GM10248 (cell line): ENCODE data around the gene HRH3.

Experiments
- CTCF ChIA-PET: fragments of 300-600 bp; sonication (Branson Sonifier 250); formaldehyde crosslinking; extraction: SDS; loops from one replicate; lab custom pipeline; 2021; ENCODE audit warnings: antibody characterized with exemption; lab: Yijun Ruan, JAX
- POLR2A ChIA-PET: fragments of 350-650 bp; sonication (Branson Sonifier 250); formaldehyde crosslinking; extraction: SDS; loops from one replicate; lab custom pipeline; 2020; ENCODE audit warnings: antibody characterized with exemption; lab: Yijun Ruan, JAX
- DNase-seq: peaks from one replicate; pipeline ENCODE4 v3.0.0; 2012; ENCODE audit errors: extremely low spot score
- TF ChIP-seq, protein P1 (sequence below): IDR thresholded peaks from 2 replicates; pipeline ENCODE4 v1.5.1; 2012; ENCODE audit warnings: mild to moderate bottlenecking, low read depth; ENCODE audit errors: extremely low read depth, missing control alignments, control extremely low read depth

The HRH3 gene

DNA sequence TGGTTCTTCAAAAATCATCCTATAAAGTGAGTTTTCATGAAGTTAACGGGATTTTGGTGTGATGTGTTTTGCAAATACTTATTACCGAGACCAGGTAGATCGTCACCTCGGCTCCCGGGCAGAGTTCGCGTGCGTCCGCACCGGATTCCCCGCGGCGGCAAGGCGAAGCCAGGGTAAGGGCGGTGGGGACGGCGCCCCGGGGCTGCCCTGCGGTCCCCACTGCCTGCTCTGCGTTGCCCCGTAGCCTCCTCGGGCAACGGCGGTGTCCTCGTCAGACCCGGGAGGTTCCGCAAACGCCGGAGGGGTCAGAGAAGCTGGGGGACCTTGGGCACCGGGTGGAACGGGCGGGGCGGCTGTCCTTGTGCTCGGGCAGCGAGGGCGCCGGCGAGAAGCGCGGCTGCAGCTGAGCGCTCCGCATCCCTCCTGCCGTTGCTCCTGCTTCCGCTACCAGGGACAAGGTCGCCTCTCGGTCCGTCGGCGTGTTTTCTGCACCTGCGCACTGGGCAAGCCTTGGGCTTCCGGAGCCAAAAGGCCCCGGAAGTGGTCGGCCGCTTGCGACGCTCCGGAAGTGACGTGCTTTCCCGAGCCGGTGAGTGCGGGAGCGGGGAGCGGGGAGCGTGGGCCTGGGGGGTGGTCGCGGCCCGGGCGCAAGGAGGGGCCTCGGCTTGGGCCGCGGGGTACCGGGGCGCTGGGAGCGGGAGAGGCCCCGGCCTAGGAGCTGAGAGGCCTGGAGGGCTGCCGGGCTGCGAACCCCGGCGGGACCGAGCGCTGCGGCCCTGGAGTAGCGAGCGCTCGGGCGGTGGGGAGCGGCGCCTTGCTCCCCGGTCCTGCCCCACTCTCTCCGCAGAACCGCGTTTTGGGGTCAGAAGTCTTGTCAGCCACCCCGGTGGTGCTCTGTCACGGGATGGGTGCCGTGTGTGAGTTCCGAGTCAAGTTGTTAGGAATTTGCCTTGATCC lies 37.3 kb downstream of the HRH3 start, which contains the start of gene MTG2:
Gene MTG2 (plus strand): TSS at position 560 of the 957 bp plus-strand sequence. CDS start 10,393 bp downstream, outside the sequence.
- peak; percentile 100 for DNase-seq
- POLR2A ChIA-PET: no interaction called here
- CTCF ChIA-PET: no interaction called here
- TF ChIP-seq, protein P1, sequence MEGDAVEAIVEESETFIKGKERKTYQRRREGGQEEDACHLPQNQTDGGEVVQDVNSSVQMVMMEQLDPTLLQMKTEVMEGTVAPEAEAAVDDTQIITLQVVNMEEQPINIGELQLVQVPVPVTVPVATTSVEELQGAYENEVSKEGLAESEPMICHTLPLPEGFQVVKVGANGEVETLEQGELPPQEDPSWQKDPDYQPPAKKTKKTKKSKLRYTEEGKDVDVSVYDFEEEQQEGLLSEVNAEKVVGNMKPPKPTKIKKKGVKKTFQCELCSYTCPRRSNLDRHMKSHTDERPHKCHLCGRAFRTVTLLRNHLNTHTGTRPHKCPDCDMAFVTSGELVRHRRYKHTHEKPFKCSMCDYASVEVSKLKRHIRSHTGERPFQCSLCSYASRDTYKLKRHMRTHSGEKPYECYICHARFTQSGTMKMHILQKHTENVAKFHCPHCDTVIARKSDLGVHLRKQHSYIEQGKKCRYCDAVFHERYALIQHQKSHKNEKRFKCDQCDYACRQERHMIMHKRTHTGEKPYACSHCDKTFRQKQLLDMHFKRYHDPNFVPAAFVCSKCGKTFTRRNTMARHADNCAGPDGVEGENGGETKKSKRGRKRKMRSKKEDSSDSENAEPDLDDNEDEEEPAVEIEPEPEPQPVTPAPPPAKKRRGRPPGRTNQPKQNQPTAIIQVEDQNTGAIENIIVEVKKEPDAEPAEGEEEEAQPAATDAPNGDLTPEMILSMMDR: no peak

DNA sequence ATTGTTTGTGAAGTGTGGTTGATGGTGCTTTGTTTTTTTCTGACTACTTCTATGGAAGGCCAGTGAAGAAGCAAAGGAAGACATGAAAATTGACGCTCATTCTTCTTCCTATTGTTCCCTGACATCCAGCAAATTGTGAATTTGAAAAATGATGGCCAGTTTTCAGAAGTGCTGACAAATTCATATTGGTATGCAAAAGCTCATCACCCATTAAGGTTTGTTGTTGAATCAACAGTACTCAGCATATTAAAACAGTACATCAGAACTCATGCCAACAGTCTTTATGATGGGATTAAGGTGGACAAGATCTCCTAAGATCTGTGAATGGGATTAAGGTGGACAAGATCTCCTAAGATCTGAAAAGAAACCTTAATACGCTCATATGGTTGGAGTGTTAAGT lies 38.3 kb downstream of the HRH3 start:
- TF ChIP-seq, protein P1: no peak
- POLR2A ChIA-PET: no interaction called here
- CTCF ChIA-PET: no interaction called here
- DNase-seq: no peak

DNA sequence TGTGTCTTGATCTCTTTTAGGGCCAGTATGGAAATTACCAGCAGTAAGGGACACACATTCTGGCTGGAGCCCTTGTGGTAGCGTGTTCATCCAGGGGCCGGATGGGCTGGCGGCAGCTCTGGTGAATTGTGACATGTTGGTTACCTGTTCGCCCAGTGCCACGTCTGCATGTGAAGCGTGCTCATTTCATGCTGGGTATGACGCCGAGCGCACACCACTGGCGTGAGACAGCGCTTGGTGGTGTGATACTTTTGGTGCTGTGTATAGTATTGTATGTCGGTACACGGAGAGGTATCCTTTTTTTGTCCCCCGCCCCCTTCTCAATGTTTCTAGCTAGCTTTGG lies 40.9 kb downstream of the HRH3 start:
- ChIA-PET POLR2A (no interaction called here), CTCF (interaction anchor here (1.0 kb wide), 1 partner anchor 43 kb away, joined by 3 read pairs; no protein-coding TSS in a partner anchor)
- no peak for DNase-seq
- TF ChIP-seq, protein P1: no peak

DNA sequence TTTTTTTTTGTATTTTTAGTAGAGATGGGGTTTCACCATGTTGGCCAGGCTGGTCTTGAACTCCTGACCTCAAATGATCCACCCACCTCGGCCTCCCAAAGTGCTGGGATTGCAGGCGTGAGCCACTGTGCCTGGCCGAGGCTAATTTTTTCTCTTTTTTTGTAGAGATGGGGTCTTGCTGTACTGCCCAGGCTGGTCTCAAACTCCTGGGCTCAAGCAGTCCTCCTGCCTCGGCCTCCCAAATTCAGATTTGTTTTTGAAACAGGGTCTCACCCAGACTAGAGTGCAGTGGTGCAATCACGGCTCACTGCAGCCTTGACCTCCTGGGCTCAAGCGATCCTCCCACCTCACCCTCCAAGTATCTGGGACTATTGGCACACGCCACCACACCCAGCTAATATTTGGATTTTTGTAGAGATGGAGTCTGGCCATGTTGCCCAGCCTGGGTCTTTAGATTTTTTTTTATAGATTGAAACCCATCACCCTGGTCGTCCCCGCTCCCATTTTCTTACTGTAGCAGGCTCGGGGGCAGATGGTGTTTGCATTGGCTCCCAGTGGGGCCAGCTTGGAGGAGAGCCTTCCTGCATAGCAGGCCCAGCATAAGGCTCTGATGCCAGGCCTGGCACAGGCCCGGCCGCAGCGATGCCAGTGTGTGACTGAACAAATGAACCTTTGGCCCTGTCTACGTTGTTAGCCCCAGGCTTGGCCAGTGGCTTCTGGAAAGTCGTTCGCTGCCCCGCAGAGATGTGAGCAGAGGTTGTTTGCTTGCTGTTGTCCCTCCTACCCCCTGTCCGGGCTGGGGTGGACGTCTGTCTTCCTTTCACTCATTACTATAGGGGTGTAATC lies 41.5 kb downstream of the HRH3 start:
- POLR2A ChIA-PET: no interaction called here
- CTCF ChIA-PET: no interaction called here
- TF ChIP-seq, protein P1: no peak
- DNase-seq: no peak

DNA sequence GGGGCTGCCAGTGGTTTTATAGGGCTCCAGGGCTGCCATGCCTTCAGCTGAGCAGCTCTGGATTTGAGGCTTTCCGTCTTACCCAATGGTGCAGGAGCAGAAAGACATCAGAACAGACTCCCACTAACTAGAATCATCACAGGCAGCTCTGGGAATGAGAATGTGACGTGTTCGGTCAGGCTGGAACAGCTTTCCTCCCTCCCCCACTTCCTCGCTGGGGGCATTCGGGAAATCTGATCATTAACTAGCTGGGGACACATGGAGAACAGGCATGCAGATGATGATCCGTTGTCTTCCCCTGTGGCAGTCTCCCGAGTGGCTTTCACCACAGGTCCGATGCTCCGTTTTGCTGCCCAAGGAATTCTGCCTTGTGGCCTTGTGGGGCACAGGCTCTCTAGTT lies 42.8 kb downstream of the HRH3 start:
- no peak for DNase-seq
- TF ChIP-seq, protein P1: no peak
- POLR2A ChIA-PET: no interaction called here
- CTCF ChIA-PET: no interaction called here

DNA sequence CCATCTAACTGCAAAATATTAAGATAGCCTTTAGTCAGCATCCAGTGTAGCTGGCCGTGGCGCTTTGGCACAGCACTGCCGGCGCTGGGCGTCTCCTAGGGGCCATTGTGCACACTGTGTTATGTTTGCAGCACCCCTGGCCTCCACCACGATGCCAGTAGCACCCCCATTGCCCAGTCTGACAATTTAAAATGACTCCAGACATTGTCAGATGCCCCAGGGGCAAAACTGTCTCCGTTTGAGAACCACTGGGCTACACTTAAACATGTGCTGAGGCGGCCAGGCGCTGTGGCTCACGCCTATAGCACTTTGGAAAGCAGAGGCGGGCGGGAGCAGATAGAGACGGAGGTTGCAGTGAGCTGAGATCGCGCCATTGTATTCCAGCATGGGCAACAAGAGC lies 43.2 kb downstream of the HRH3 start:
- CTCF ChIA-PET: no interaction called here
- TF ChIP-seq, protein P1: no peak
- POLR2A ChIA-PET: no interaction called here
- DNase-seq: no peak
